Lung (tissue), 12 donors: Measurements from ENCODE around the gene BRD3. TPM values are rescaled to one million over a fixed set of nuclear protein-coding genes. Genes with fewer than 3 reads are reported as not detected.

ENCODE experiments used
- ATAC-seq: fragments of 200-7000 bp; cut with Tn5 transposase; one replicate; pipeline ENCODE4 v1.9.1; 2020; ENCODE audit warnings: moderate number of reproducible peaks; ENCODE audit not compliant: insufficient read depth, low FRiP score
- DNase-seq, 3 donors: peaks; one replicate each; pipeline ENCODE4 v3.0.0-alpha.2; 2013 to 2017
- H3K27ac ChIP-seq, 2 donors: one replicate each; pipeline ENCODE4 v1.5.1; 2013; ENCODE audit warnings: mild to moderate bottlenecking in 2 of 2, moderate library complexity in 2 of 2, control low read depth in 1 of 2, inconsistent platforms in 1 of 2, low read depth in 1 of 2, low read length in 1 of 2
- H3K27me3 ChIP-seq, 3 donors: one replicate each; pipeline ENCODE4 v1.5.1; 2013; ENCODE audit warnings: low read length in 2 of 3; ENCODE audit not compliant: control insufficient read depth in 3 of 3, insufficient read depth in 3 of 3
- H3K36me3 ChIP-seq, 4 donors: one replicate each; pipeline ENCODE4 v1.5.1; 2013; ENCODE audit warnings: low read length in 4 of 4, mild to moderate bottlenecking in 1 of 4, moderate library complexity in 1 of 4; ENCODE audit not compliant: control insufficient read depth in 4 of 4, insufficient read depth in 4 of 4
- H3K4me1 ChIP-seq, 5 donors: one replicate each; pipeline ENCODE4 v1.5.1; 2013; ENCODE audit warnings: low read length in 5 of 5, mild to moderate bottlenecking in 2 of 5, moderate library complexity in 1 of 5; ENCODE audit not compliant: control insufficient read depth in 5 of 5, insufficient read depth in 5 of 5
- H3K4me3 ChIP-seq: one replicate; pipeline ENCODE4 v1.5.1; 2013; ENCODE audit warnings: mild to moderate bottlenecking, control low read depth, moderate library complexity
- H3K9ac ChIP-seq, 2 donors: one replicate each; pipeline ENCODE4 v1.5.1; 2013; ENCODE audit warnings: low read length in 2 of 2, control low read depth in 1 of 2; ENCODE audit not compliant: insufficient read depth in 1 of 2
- H3K9me3 ChIP-seq, 4 donors: one replicate each; pipeline ENCODE4 v1.5.1; 2013; ENCODE audit warnings: low read length in 3 of 4, mild to moderate bottlenecking in 1 of 4, moderate library complexity in 1 of 4; ENCODE audit not compliant: control insufficient read depth in 4 of 4, insufficient read depth in 3 of 4
- CTCF ChIP-seq: IDR thresholded peaks from 2 replicates; pipeline ENCODE4 v1.5.1; 2012; ENCODE audit warnings: mild to moderate bottlenecking; ENCODE audit errors: control extremely low read depth, extremely low read depth
- WGBS, 2 donors: extraction: QIAGEN DNeasy Blood & Tissue Kit; methylation state at CpG; one replicate each; pipeline ENCODE4 v1.1.7; 2013; 5-methylcytosine and 5-hydroxymethylcytosine counted together
- polyA plus RNA-seq, 2 donors: library from polyadenylated mRNA; stranded (reverse); fragments of 200-250 nt; gene quantifications; one replicate each; pipeline ENCODE4 v1.2.1, GENCODE V29; 2013
- total RNA-seq, 2 donors: library from RNA; depleted of rRNA in 1 of 2; stranded (reverse); fragments of >200 nt in 1 of 2; gene quantifications; one replicate each; pipeline ENCODE4 v1.2.1, GENCODE V29; 2014 to 2021
- donor health status: control.
- donor health status: control.
- donor health status: Bipolar disorder and iron deficiency.
- donor health status: healthy.
- donor health status: DM: yes; HTN: yes; CAD: no.

BRD3 gene
- total and polyA plus RNA-seq, 4 donors = 9.1 to 38.5 (median 21.9) TPM

- 78 to 91% methylated on average over 6 of the region's 6 CpGs for WGBS, 2 donors
- TF ChIP-seq CTCF = no peak
- ATAC-seq (no peak), DNase-seq (no peak)
- Histone ChIP-seq H3K27ac (no peak overlapping the region), H3K4me3 (no peak overlapping the region), H3K27me3 (no peaks in the 10 kb centered on the region), H3K9me3 (no peaks in the 10 kb centered on the region), H3K36me3 (peaks cover 0 to 2% (median 0%) of the 10 kb centered on the region in 4 donors), H3K4me1 (peaks cover 0 to 25% (median 11%) of the 10 kb centered on the region in 5 donors), H3K9ac (no peak overlapping the region)
Observed at GRCh38 chr9:133986061-133986460, 81.8 kb downstream of the BRD3 start.

GRCh38 chr9:133982971-133983720, 84.7 kb downstream of the BRD3 start:
- WGBS, 2 donors = 79 to 85% methylated on average over 25 of the region's 25 CpGs
- Histone ChIP-seq H3K4me3 (no peak overlapping the region), H3K9me3 (no peaks in the 10 kb centered on the region), H3K27ac (no peak overlapping the region), H3K27me3 (no peaks in the 10 kb centered on the region), H3K9ac (no peak overlapping the region), H3K4me1 (peaks cover 0 to 39% (median 14%) of the 10 kb centered on the region in 5 donors), H3K36me3 (peaks cover 0 to 2% (median 0%) of the 10 kb centered on the region in 4 donors)
- DNase-seq (peak in 1 of 3 donors; percentile 12), ATAC-seq (no peak)
- no peak for TF ChIP-seq CTCF

GRCh38 chr9:133981958-133982681, 85.7 kb downstream of the BRD3 start:
- DNase-seq = peak in 1 of 3 donors; percentile 11
- no peak overlapping the region for H3K27ac ChIP-seq
- no peak for ATAC-seq
- WGBS, 2 donors = 88 to 90% methylated on average over 27 to 28 of the region's 28 CpGs
- no peak overlapping the region for H3K4me3 ChIP-seq
- H3K9ac ChIP-seq = no peak overlapping the region
- peaks cover 0 to 2% (median 0%) of the 10 kb centered on the region in 4 donors for H3K36me3 ChIP-seq
- no peaks in the 10 kb centered on the region for H3K27me3 ChIP-seq
- H3K9me3 ChIP-seq = no peaks in the 10 kb centered on the region
- no peak for TF ChIP-seq CTCF
- peaks cover 0 to 44% (median 15%) of the 10 kb centered on the region in 5 donors for H3K4me1 ChIP-seq
